ENCODE data around the gene LCNL1. TPM values are rescaled to one million over a fixed set of nuclear protein-coding genes. Genes with fewer than 3 reads are reported as not detected.

The LCNL1 gene
- total RNA-seq, 5 donors from 2014 or later (not counting 1 experiment from before 2014, with no cell fraction given) = 0.29 to 2.2 (median 1.3) TPM

DNA sequence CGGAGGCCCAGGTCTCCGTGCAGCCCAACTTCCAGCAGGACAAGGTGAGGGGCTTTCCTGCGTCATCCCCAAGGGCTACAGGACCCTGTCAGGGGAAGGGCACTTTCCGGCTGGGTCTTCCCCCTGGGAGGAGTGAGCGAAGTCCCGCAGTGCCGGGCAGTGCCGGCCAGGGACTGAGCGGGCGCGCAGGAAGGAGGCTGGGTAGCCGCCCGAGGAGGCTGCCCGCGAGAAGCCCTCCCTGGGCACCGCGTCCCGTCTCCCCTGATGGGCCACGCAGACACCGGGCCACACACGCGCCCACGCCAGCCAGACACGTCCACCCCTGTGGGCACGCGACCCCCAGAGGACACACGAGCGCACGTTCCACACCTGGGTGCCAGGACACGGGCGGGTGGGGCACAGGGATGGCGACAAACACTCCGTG, 5.1 kb upstream of the LCNL1 start:
- H3K27me3 Mint-ChIP-seq = peaks cover 0 to 6% of the 10 kb centered on the region in 2 donors
- H3K4me1 Mint-ChIP-seq = peaks cover 14 to 35% (median 25%) of the 10 kb centered on the region in 3 donors
- no peaks in the 10 kb centered on the region for H3K9me3 Mint-ChIP-seq
- Histone ChIP-seq H3K27me3 (replicated peaks in 1 of 2; ENCODE audit: control insufficient read depth in 2 of 2, extremely low read depth in 1 of 2, insufficient read depth in 2 of 2, low read length in 1 of 2) (peaks cover 0 to 18% of the 10 kb centered on the region in 2 experiments), H3K9me3 (no peaks in the 10 kb centered on the region), H3K27ac (ENCODE audit: low read length) (no peak overlapping the region), H3K4me1 (ENCODE audit: control insufficient read depth in 1 of 2, extremely low read depth in 1 of 2, insufficient read depth in 2 of 2, low read length in 2 of 2) (peaks cover 0 to 63% of the 10 kb centered on the region in 2 experiments), H3K36me3 (ENCODE audit: control insufficient read depth in 2 of 2, extremely low read depth in 1 of 2, insufficient read depth in 1 of 2, low read length in 1 of 2) (no peaks in the 10 kb centered on the region), H3K4me3 (ENCODE audit: control insufficient read depth in 1 of 2, extremely low read depth in 1 of 2, low read length in 1 of 2) (peak overlapping the region in 1 of 2 donors; percentile 30)
- ATAC-seq (replicated peaks in 1 of 4) (no peak), DNase-seq (no peak)
- H3K4me3 Mint-ChIP-seq = peak overlapping the region in 2 of 3 donors; percentile 51 to 65
- ChIA-PET POLR2A (interaction anchor here in 1 of 2 donors (0.6 kb wide), 1 partner anchor 93 kb away, joined by 6 read pairs; no protein-coding TSS in a partner anchor), CTCF (interaction anchor here in 1 of 2 donors (0.9 to 1.2 kb wide), 4 partner anchors 15 to 54 kb away, joined by 3 to 7 read pairs (median 4); partner anchors contain the start of genes CLIC3, FUT7 and PAXX)
- H3K27ac Mint-ChIP-seq = no peak overlapping the region
- no peaks in the 10 kb centered on the region for H3K36me3 Mint-ChIP-seq
- WGBS (ENCODE audit: insufficient coverage) = 64% methylated on average over 29 of the region's 33 CpGs

DNA sequence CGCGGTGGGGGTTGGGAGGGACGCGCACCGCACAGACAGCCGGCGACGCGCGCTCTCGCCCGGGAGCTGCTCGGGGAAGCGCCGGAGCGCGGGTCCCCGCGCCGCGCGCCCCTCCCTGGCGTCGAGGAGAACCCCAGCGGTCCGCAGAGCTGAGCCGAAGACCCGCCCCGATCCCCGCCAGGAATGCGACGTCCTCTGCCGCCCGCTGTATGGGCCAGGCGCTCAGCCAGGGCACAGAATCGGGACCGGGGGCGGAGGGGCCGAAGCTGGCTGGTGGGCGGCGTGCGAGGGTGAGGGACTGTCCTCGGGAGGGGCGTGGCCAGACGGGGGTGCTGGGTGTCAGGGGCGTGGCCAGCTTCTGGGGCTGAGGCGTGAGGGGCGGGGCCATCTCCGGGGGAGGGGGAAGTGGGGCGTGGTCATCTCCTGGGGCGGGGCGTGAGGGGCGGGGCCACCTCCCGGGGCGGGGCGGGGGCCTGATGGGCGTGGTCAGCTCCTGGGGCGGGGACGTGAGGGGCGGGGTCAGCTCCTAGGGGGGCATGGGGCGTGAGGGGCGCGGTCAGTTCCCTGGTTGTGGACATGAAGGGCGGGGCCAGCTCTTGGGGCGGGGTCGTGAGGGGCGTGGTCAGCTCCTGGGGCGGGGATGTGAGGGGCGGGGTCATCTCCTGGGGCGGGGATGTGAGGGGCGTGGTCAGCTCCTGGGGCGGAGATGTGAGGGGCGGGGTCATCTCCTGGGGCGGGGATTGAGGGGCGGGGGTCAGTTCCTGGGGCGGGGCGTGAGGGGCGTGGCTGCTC, 4.5 kb upstream of the LCNL1 start:
- peaks cover 0 to 24% of the 10 kb centered on the region in 2 experiments for H3K27me3 ChIP-seq (replicated peaks in 1 of 2; ENCODE audit: control insufficient read depth in 2 of 2, extremely low read depth in 1 of 2, insufficient read depth in 2 of 2, low read length in 1 of 2)
- Mint-ChIP-seq H3K27me3 (peaks cover 0 to 6% of the 10 kb centered on the region in 2 donors), H3K27ac (no peak overlapping the region), H3K4me3 (peak overlapping the region in 1 of 3 donors; percentile 65), H3K4me1 (peaks cover 14 to 35% (median 25%) of the 10 kb centered on the region in 3 donors), H3K36me3 (no peaks in the 10 kb centered on the region), H3K9me3 (no peaks in the 10 kb centered on the region)
- WGBS (ENCODE audit: insufficient coverage) = 6% methylated on average over 55 of the region's 78 CpGs
- DNase-seq (peak; percentile 30 to 82 (median 59)), ATAC-seq (replicated peaks in 1 of 4) (peak; percentile 31 to 67 (median 48))
- H3K4me3 ChIP-seq (ENCODE audit: control insufficient read depth in 1 of 2, extremely low read depth in 1 of 2, low read length in 1 of 2) = peak overlapping the region; percentile 12 to 30
- CTCF ChIA-PET = interaction anchor here (0.6 to 1.2 kb wide), 8 partner anchors 14 to 90 kb away, joined by 3 to 9 read pairs (median 4); partner anchors contain the start of genes CLIC3 (in 1 of the 2), FUT7 (in 1 of the 2) and PAXX (in 1 of the 2)
- H3K36me3 ChIP-seq (ENCODE audit: control insufficient read depth in 2 of 2, extremely low read depth in 1 of 2, insufficient read depth in 1 of 2, low read length in 1 of 2) = no peaks in the 10 kb centered on the region
- H3K9me3 ChIP-seq = no peaks in the 10 kb centered on the region
- POLR2A ChIA-PET = interaction anchor here in 1 of 2 donors (0.6 kb wide), 1 partner anchor 92 kb away, joined by 6 read pairs; no protein-coding TSS in a partner anchor
- peaks cover 0 to 60% of the 10 kb centered on the region in 2 experiments for H3K4me1 ChIP-seq (ENCODE audit: control insufficient read depth in 1 of 2, extremely low read depth in 1 of 2, insufficient read depth in 2 of 2, low read length in 2 of 2)
- H3K27ac ChIP-seq (ENCODE audit: low read length) = no peak overlapping the region

DNA sequence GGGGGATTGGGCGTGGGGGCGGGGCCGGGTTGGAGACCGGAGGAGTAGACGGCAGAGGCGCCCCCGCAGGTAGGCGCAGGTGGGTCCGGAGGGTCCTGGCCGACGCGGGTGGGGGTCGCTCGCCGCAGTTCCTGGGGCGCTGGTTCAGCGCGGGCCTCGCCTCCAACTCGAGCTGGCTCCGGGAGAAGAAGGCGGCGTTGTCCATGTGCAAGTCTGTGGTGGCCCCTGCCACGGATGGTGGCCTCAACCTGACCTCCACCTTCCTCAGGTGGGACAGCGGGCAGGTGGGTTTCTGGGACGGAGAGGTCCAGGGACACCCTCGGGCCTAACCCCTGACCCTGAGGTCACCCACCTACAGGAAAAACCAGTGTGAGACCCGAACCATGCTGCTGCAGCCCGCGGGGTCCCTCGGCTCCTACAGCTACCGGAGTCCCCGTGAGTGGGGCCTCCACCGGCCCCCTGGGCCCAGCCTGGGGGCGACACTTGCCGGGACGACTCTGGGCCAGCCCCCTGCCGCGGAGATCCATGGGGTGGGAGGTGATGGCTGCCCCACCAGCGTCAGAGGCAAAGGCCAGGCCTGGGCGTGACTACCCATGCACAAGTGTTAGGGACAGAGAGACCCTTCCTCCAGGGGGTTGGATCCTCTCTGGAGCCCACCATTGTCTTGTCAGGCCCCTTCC, 3.8 kb upstream of the LCNL1 start:
- Histone ChIP-seq H3K9me3 (no peaks in the 10 kb centered on the region), H3K27me3 (replicated peaks in 1 of 2; ENCODE audit: control insufficient read depth in 2 of 2, extremely low read depth in 1 of 2, insufficient read depth in 2 of 2, low read length in 1 of 2) (peaks cover 0 to 31% of the 10 kb centered on the region in 2 experiments), H3K27ac (ENCODE audit: low read length) (no peak overlapping the region), H3K4me3 (ENCODE audit: control insufficient read depth in 1 of 2, extremely low read depth in 1 of 2, low read length in 1 of 2) (no peak overlapping the region), H3K36me3 (ENCODE audit: control insufficient read depth in 2 of 2, extremely low read depth in 1 of 2, insufficient read depth in 1 of 2, low read length in 1 of 2) (no peaks in the 10 kb centered on the region), H3K4me1 (ENCODE audit: control insufficient read depth in 1 of 2, extremely low read depth in 1 of 2, insufficient read depth in 2 of 2, low read length in 2 of 2) (peaks cover 0 to 52% of the 10 kb centered on the region in 2 experiments)
- Mint-ChIP-seq H3K36me3 (no peaks in the 10 kb centered on the region), H3K9me3 (no peaks in the 10 kb centered on the region), H3K4me3 (no peak overlapping the region), H3K27ac (no peak overlapping the region), H3K27me3 (peaks cover 4 to 10% of the 10 kb centered on the region in 2 donors), H3K4me1 (peaks cover 19 to 37% (median 25%) of the 10 kb centered on the region in 3 donors)
- ChIA-PET POLR2A (no interaction called here), CTCF (interaction anchor here in 1 of 2 donors (0.6 to 0.9 kb wide), 5 partner anchors 43 to 89 kb away, joined by 3 to 9 read pairs (median 3); partner anchors contain the start of gene FUT7)
- 57% methylated on average over 37 of the region's 41 CpGs for WGBS (ENCODE audit: insufficient coverage)
- ATAC-seq (replicated peaks in 1 of 4) (no peak), DNase-seq (no peak)

DNA sequence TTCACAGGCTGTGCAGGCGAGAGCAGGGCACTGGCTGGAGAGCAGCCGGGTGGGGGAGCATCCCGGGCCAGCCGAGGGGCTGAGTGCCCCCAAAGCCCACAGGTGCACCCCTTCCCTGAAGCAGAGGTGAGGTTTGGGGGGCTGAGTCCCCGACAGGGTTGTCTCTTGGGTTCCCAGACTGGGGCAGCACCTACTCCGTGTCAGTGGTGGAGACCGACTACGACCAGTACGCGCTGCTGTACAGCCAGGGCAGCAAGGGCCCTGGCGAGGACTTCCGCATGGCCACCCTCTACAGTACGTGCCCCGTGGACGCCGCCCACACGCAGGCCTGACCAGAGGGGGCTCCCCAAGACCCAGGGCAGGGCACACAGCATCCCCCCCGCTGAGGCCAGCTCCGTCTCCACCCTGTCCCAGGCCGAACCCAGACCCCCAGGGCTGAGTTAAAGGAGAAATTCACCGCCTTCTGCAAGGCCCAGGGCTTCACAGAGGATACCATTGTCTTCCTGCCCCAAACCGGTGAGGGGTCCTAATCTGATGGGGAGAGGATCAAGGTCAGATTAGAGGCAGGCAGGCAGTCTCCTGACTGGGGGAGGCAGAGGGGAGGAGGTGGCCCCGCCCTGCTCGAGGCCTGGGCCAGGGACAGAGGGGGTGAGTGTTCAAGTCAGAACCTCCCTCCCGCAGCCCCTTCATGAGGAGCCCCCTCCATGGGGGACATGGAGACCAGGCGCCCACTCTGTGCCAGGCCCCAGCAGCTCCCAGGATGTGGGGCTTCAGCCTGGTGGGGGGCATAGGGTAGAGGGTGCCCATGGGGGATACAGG, 2.8 kb upstream of the LCNL1 start:
- Mint-ChIP-seq H3K27me3 (peaks cover 6 to 14% of the 10 kb centered on the region in 2 donors), H3K4me1 (peaks cover 16 to 27% (median 21%) of the 10 kb centered on the region in 3 donors), H3K36me3 (no peaks in the 10 kb centered on the region), H3K27ac (no peak overlapping the region), H3K9me3 (no peaks in the 10 kb centered on the region), H3K4me3 (no peak overlapping the region)
- CTCF ChIA-PET = no interaction called here
- H3K9me3 ChIP-seq = no peaks in the 10 kb centered on the region
- ATAC-seq (replicated peaks in 1 of 4) (no peak), DNase-seq (no peak)
- peaks cover 0 to 41% of the 10 kb centered on the region in 2 experiments for H3K27me3 ChIP-seq (replicated peaks in 1 of 2; ENCODE audit: control insufficient read depth in 2 of 2, extremely low read depth in 1 of 2, insufficient read depth in 2 of 2, low read length in 1 of 2)
- no peaks in the 10 kb centered on the region for H3K36me3 ChIP-seq (ENCODE audit: control insufficient read depth in 2 of 2, extremely low read depth in 1 of 2, insufficient read depth in 1 of 2, low read length in 1 of 2)
- H3K27ac ChIP-seq (ENCODE audit: low read length) = no peak overlapping the region
- H3K4me3 ChIP-seq (ENCODE audit: control insufficient read depth in 1 of 2, extremely low read depth in 1 of 2, low read length in 1 of 2) = no peak overlapping the region
- 83% methylated on average over 23 of the region's 26 CpGs for WGBS (ENCODE audit: insufficient coverage)
- POLR2A ChIA-PET = no interaction called here
- H3K4me1 ChIP-seq (ENCODE audit: control insufficient read depth in 1 of 2, extremely low read depth in 1 of 2, insufficient read depth in 2 of 2, low read length in 2 of 2) = peaks cover 0 to 51% of the 10 kb centered on the region in 2 experiments

DNA sequence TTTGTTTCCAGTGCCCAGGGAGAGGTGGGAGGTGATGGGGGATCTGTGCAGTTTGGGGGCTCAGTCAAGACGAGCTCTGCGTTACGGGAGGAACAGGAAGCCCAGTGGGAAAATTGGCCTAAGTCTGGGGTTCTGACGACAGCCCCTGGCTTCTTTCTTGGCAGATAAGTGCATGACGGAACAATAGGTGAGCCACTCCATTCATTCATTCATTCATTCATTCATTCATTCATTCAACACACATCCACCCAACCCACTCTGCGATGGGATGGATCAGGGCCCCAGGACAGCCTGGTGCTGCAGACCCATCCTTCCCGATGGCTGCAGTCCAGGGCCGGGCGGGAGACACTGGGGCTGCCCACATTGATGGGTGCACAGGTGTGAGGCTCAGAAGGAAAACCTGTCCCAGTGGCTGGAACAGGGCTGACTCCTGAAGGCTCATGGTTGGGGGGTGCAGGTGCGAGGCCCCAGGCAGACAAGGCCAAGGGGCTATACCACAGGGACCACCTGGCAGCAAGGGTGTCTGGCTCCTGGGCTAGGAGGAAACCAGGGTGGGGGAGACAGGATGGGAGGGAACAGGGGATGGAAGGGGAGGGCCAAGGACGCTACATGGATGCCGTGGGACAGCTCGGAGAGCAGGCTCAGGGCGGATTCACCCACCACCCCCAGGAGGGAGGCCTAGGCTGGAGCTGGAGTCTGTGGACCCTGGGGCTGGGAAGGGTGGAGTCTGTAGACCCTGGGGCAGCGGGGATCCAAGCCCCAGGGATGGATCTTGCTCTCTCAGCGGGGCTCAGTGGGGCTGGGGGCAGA, 1.9 kb upstream of the LCNL1 start:
- WGBS (ENCODE audit: insufficient coverage) = 92% methylated on average over 10 of the region's 16 CpGs
- Mint-ChIP-seq H3K9me3 (no peaks in the 10 kb centered on the region), H3K27me3 (peaks cover 6 to 15% of the 10 kb centered on the region in 2 donors), H3K36me3 (no peaks in the 10 kb centered on the region), H3K4me1 (peaks cover 8 to 18% (median 12%) of the 10 kb centered on the region in 3 donors), H3K4me3 (no peak overlapping the region), H3K27ac (no peak overlapping the region)
- Histone ChIP-seq H3K36me3 (ENCODE audit: control insufficient read depth in 2 of 2, extremely low read depth in 1 of 2, insufficient read depth in 1 of 2, low read length in 1 of 2) (no peaks in the 10 kb centered on the region), H3K4me3 (ENCODE audit: control insufficient read depth in 1 of 2, extremely low read depth in 1 of 2, low read length in 1 of 2) (no peak overlapping the region), H3K4me1 (ENCODE audit: control insufficient read depth in 1 of 2, extremely low read depth in 1 of 2, insufficient read depth in 2 of 2, low read length in 2 of 2) (peaks cover 0 to 51% of the 10 kb centered on the region in 2 experiments), H3K27ac (ENCODE audit: low read length) (no peak overlapping the region), H3K9me3 (no peaks in the 10 kb centered on the region), H3K27me3 (replicated peaks in 1 of 2; ENCODE audit: control insufficient read depth in 2 of 2, extremely low read depth in 1 of 2, insufficient read depth in 2 of 2, low read length in 1 of 2) (peaks cover 0 to 45% of the 10 kb centered on the region in 2 experiments)
- DNase-seq = no peak
- CTCF ChIA-PET = no interaction called here
- POLR2A ChIA-PET = no interaction called here
- no peak for ATAC-seq (replicated peaks in 1 of 4)

All from T-cell (primary cell).